Erythroblast (primary cell): Measurements from ENCODE around the gene USH1G.

ENCODE experiments used
- GATA1 ChIP-seq: IDR thresholded peaks from 2 replicates; pipeline ENCODE4 v1.6.1; 2011; ENCODE audit warnings: low read depth, mild to moderate bottlenecking, control low read depth, low read length, moderate library complexity
- POLR2A ChIP-seq: IDR thresholded peaks from 2 replicates; pipeline ENCODE4 v1.6.1; 2011; ENCODE audit warnings: mild to moderate bottlenecking, low read length

DNA sequence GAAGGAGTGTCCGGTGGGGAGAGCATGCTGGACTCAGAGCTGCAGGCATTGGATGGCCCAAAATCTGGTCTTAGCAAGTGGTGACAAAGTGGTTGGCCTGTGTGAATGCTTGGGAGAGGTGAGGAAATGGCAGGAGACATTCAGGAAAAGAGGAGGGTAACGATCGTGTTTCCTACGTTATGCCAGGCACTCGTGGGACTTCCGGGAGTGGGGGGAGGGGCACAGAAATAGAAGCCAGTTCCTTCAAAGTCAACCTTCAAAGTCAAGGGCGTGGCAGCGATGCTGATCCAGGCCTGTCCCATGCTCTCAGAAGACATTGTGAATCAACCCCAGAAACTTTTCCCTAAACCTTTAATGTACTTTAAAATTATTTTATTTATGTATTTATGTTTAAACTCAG, 16.5 kb upstream of the USH1G start:
- TF ChIP-seq POLR2A: no peak
- TF ChIP-seq GATA1: no peak
